WTC11 (cell line): Measurements from ENCODE around the gene RGS6. TPM values are rescaled to one million over a fixed set of nuclear protein-coding genes. Genes with fewer than 3 reads are reported as not detected.

Experiments
- ATAC-seq: fragments of 200-7000 bp; cut with Tn5 transposase; 2 replicates; pipeline ENCODE4 v1.10.0; 2021; ENCODE audit warnings: mild to moderate bottlenecking, moderate library complexity
- CTCF ChIA-PET: fragments of 300-600 bp; sonication (Branson Sonifier 250); formaldehyde crosslinking; loops from one replicate; lab custom pipeline; 2021; ENCODE audit warnings: antibody characterized with exemption; lab: Charles Lee
- POLR2A ChIA-PET: fragments of 350-600 bp; sonication (Branson Sonifier 250); formaldehyde crosslinking; loops from one replicate; lab custom pipeline; 2021; ENCODE audit warnings: antibody characterized with exemption; lab: Charles Lee
- DNase-seq: peaks from one replicate; pipeline ENCODE4 v3.0.0; 2021; ENCODE audit warnings: low spot score
- H3K27ac Mint-ChIP-seq: 2 replicates; pipeline ENCODE4 v1.8.0; 2021; ENCODE audit warnings: mixed read lengths
- H3K27me3 Mint-ChIP-seq: 2 replicates; pipeline ENCODE4 v1.8.0; 2021; ENCODE audit warnings: low read depth, mild to moderate bottlenecking, moderate library complexity, mixed read lengths
- H3K36me3 Mint-ChIP-seq: 2 replicates; pipeline ENCODE4 v1.8.0; 2021; ENCODE audit warnings: mixed read lengths
- H3K4me1 Mint-ChIP-seq: 2 replicates; pipeline ENCODE4 v1.8.0; 2022; ENCODE audit warnings: mixed read lengths
- H3K4me3 Mint-ChIP-seq: 2 replicates; pipeline ENCODE4 v1.8.0; 2021; ENCODE audit warnings: mild to moderate bottlenecking, moderate library complexity, mixed read lengths
- H3K9me3 Mint-ChIP-seq: 2 replicates; pipeline ENCODE4 v1.8.0; 2021; ENCODE audit warnings: mixed read lengths
- CBFB ChIP-seq: sonication (generic); formaldehyde crosslinking; IDR thresholded peaks from 2 replicates; pipeline ENCODE4 v1.8.1; 2022; ENCODE audit warnings: mild to moderate bottlenecking, low read depth, missing genetic modification reagents
- CREM ChIP-seq: sonication (generic); formaldehyde crosslinking; IDR thresholded peaks from 2 replicates; pipeline ENCODE4 v1.8.1; 2022; ENCODE audit warnings: mild to moderate bottlenecking, missing genetic modification reagents, moderate library complexity
- ESRRA ChIP-seq: sonication (generic); formaldehyde crosslinking; IDR thresholded peaks from 2 replicates; pipeline ENCODE4 v1.8.1; 2022; ENCODE audit warnings: mild to moderate bottlenecking, missing genetic modification reagents, borderline replicate concordance
- FOXP4 ChIP-seq: sonication (generic); formaldehyde crosslinking; IDR thresholded peaks from 2 replicates; pipeline ENCODE4 v1.8.0; 2022; ENCODE audit warnings: mild to moderate bottlenecking, missing genetic modification reagents
- GABPB1 ChIP-seq: sonication (generic); formaldehyde crosslinking; IDR thresholded peaks from 2 replicates; pipeline ENCODE4 v1.8.1; 2023; ENCODE audit warnings: mild to moderate bottlenecking, missing genetic modification reagents
- GTF2I ChIP-seq: fragments of 250-450 bp; sonication (Bioruptor Pico); conservative IDR thresholded peaks from 2 replicates; pipeline ENCODE4 v1.4.0; 2021; ENCODE audit warnings: mild to moderate bottlenecking
- MYBL2 ChIP-seq: sonication (generic); formaldehyde crosslinking; IDR thresholded peaks from 2 replicates; pipeline ENCODE4 v1.8.1; 2023; ENCODE audit warnings: mild to moderate bottlenecking, moderate library complexity, missing genetic modification reagents
- NFYB ChIP-seq: sonication (generic); formaldehyde crosslinking; conservative IDR thresholded peaks from 2 replicates; pipeline ENCODE4 v1.8.0; 2022; ENCODE audit warnings: low read depth, missing genetic modification reagents
- PRRX2 ChIP-seq: fragments of 250-450 bp; sonication (Bioruptor Pico); IDR thresholded peaks from 2 replicates; pipeline ENCODE4 v1.8.0; 2021; ENCODE audit warnings: mild to moderate bottlenecking
- SMAD4 ChIP-seq: sonication (generic); formaldehyde crosslinking; IDR thresholded peaks from 2 replicates; pipeline ENCODE4 v1.8.0; 2022; ENCODE audit warnings: mild to moderate bottlenecking, missing genetic modification reagents
- TEAD1 ChIP-seq: sonication (generic); formaldehyde crosslinking; IDR thresholded peaks from 2 replicates; pipeline ENCODE4 v1.8.0; 2022; ENCODE audit warnings: mild to moderate bottlenecking, missing genetic modification reagents
- TP53 ChIP-seq: sonication (generic); formaldehyde crosslinking; IDR thresholded peaks from 2 replicates; pipeline ENCODE4 v1.8.1; 2023; ENCODE audit warnings: mild to moderate bottlenecking, missing genetic modification reagents
- ZBTB43 ChIP-seq: sonication (generic); formaldehyde crosslinking; IDR thresholded peaks from 2 replicates; pipeline ENCODE4 v1.8.1; 2023; ENCODE audit warnings: mild to moderate bottlenecking, missing genetic modification reagents
- ZNF121 ChIP-seq: sonication (generic); formaldehyde crosslinking; IDR thresholded peaks from 2 replicates; pipeline ENCODE4 v1.8.0; 2023; ENCODE audit warnings: missing genetic modification reagents
- ZNF281 ChIP-seq: sonication (generic); formaldehyde crosslinking; IDR thresholded peaks from 2 replicates; pipeline ENCODE4 v1.8.0; 2023; ENCODE audit warnings: mild to moderate bottlenecking, missing genetic modification reagents
- ZNF423 ChIP-seq: fragments of 250-450 bp; sonication (Bioruptor Pico); IDR thresholded peaks from 2 replicates; pipeline ENCODE4 v2.1.2; 2022; ENCODE audit warnings: mild to moderate bottlenecking, moderate library complexity
- ZNF671 ChIP-seq: fragments of 250-450 bp; sonication (Bioruptor Pico); IDR thresholded peaks from 2 replicates; pipeline ENCODE4 v1.8.0; 2021; ENCODE audit warnings: mild to moderate bottlenecking
- total RNA-seq: library from RNA; stranded (reverse); gene quantifications from 3 replicates; pipeline ENCODE4 v1.2.3, GENCODE V29; 2021
- TF ChIP-seq, protein P1 (sequence below): sonication (generic); formaldehyde crosslinking; IDR thresholded peaks from 2 replicates; pipeline ENCODE4 v1.8.1; 2022; ENCODE audit warnings: missing genetic modification reagents, borderline replicate concordance
- TF ChIP-seq, protein P2 (sequence below): sonication (generic); formaldehyde crosslinking; IDR thresholded peaks from 2 replicates; pipeline ENCODE4 v1.8.1; 2022; ENCODE audit warnings: low read depth, missing genetic modification reagents, borderline replicate concordance
- TF ChIP-seq, protein P3 (sequence below): sonication (generic); formaldehyde crosslinking; IDR thresholded peaks from 2 replicates; pipeline ENCODE4 v1.8.1; 2022; ENCODE audit warnings: low read depth, mild to moderate bottlenecking, moderate library complexity, missing genetic modification reagents, borderline replicate concordance
- TF ChIP-seq, protein P4 (sequence below): sonication (generic); formaldehyde crosslinking; IDR thresholded peaks from 2 replicates; pipeline ENCODE4 v1.8.1; 2023; ENCODE audit warnings: mild to moderate bottlenecking, missing genetic modification reagents
- TF ChIP-seq, protein P5 (sequence below): sonication (generic); formaldehyde crosslinking; conservative IDR thresholded peaks from 2 replicates; pipeline ENCODE4 v1.8.1; 2022; ENCODE audit warnings: mild to moderate bottlenecking, missing genetic modification reagents
- TF ChIP-seq, protein P6 (sequence below): fragments of 250-450 bp; sonication (Bioruptor Pico); IDR thresholded peaks from 2 replicates; pipeline ENCODE4 v1.8.0; 2021; ENCODE audit warnings: mild to moderate bottlenecking

The RGS6 gene
- total RNA-seq, 1 experiment from 2014 or later, result 1.0 TPM

DNA sequence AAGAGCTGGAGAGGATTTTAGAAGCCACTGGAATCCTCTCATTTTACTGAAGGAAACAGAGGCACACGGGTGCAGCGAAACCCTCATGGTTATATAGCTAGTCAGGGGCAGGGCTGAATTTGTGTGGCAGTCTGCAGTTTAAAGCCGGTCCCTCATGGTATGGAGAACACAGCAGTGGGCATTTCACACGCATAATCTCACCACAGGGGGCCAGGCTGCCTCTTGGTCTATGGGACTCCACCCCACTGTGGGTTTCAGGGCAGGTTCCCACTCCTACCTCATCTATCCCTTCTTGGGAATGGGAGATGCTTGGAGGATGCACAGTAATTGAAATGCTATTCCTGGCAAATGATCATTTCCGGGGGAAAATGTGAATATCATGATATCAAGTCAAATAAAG lies 400.6 kb downstream of the RGS6 start:
- ATAC-seq (no peak), DNase-seq (peak; percentile 18)
- TF ChIP-seq ZNF423 (CRISPR knock-in tag), result no peak
- no peak for TF ChIP-seq TP53 (CRISPR knock-in tag)
- TF ChIP-seq ZNF671 (CRISPR knock-in tag), result no peak
- no peak for TF ChIP-seq CBFB (CRISPR knock-in tag)
- no peak for TF ChIP-seq ESRRA
- no peak for TF ChIP-seq PRRX2
- no peak for TF ChIP-seq GABPB1 (CRISPR knock-in tag)
- TF ChIP-seq, protein P1, sequence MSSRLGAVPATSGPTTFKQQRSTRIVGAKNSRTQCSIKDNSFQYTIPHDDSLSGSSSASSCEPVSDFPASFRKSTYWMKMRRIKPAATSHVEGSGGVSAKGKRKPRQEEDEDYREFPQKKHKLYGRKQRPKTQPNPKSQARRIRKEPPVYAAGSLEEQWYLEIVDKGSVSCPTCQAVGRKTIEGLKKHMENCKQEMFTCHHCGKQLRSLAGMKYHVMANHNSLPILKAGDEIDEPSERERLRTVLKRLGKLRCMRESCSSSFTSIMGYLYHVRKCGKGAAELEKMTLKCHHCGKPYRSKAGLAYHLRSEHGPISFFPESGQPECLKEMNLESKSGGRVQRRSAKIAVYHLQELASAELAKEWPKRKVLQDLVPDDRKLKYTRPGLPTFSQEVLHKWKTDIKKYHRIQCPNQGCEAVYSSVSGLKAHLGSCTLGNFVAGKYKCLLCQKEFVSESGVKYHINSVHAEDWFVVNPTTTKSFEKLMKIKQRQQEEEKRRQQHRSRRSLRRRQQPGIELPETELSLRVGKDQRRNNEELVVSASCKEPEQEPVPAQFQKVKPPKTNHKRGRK, result no peak
- TF ChIP-seq FOXP4 (CRISPR knock-in tag), result no peak
- TF ChIP-seq, protein P2, sequence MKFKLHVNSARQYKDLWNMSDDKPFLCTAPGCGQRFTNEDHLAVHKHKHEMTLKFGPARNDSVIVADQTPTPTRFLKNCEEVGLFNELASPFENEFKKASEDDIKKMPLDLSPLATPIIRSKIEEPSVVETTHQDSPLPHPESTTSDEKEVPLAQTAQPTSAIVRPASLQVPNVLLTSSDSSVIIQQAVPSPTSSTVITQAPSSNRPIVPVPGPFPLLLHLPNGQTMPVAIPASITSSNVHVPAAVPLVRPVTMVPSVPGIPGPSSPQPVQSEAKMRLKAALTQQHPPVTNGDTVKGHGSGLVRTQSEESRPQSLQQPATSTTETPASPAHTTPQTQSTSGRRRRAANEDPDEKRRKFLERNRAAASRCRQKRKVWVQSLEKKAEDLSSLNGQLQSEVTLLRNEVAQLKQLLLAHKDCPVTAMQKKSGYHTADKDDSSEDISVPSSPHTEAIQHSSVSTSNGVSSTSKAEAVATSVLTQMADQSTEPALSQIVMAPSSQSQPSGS, result no peak
- TF ChIP-seq ZNF121 (CRISPR knock-in tag), result no peak
- no peak for TF ChIP-seq MYBL2 (CRISPR knock-in tag)
- no peak for TF ChIP-seq NFYB (CRISPR knock-in tag)
- TF ChIP-seq SMAD4 (CRISPR knock-in tag), result no peak
- TF ChIP-seq GTF2I (CRISPR knock-in tag), result no peak
- no peak for TF ChIP-seq TEAD1 (CRISPR knock-in tag)
- TF ChIP-seq, protein P3, sequence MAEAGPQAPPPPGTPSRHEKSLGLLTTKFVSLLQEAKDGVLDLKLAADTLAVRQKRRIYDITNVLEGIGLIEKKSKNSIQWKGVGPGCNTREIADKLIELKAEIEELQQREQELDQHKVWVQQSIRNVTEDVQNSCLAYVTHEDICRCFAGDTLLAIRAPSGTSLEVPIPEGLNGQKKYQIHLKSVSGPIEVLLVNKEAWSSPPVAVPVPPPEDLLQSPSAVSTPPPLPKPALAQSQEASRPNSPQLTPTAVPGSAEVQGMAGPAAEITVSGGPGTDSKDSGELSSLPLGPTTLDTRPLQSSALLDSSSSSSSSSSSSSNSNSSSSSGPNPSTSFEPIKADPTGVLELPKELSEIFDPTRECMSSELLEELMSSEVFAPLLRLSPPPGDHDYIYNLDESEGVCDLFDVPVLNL (CRISPR knock-in tag), result no peak
- Mint-ChIP-seq H3K27ac (no peak overlapping the region), H3K4me3 (no peak overlapping the region), H3K36me3 (no peaks in the 10 kb centered on the region), H3K4me1 (peaks cover 43% of the 10 kb centered on the region), H3K27me3 (peaks cover 12% of the 10 kb centered on the region), H3K9me3 (peaks cover 11% of the 10 kb centered on the region)
- ChIA-PET POLR2A (no interaction called here), CTCF (no interaction called here)

DNA sequence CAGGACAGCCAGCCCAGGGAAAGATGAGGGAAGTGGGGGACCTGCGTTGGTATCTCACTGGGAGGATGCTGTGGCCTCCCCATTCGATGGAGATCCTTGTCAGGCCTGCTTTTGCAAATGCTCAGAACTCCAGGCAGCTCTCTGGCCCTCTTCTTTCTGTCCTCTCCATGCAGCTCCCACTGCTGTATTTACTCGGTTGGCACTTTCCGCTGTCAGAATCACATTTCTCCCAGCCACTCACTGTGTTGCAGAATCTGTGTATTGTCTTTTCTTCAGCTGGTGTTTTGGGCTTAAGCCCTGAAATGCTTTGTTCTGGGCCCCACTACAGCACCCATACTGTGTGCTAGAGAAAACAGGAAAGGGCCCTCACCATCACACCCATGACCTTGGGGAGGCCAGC lies 401.1 kb downstream of the RGS6 start:
- ATAC-seq, result no peak
- no peak overlapping the region for H3K4me3 Mint-ChIP-seq
- peaks cover 12% of the 10 kb centered on the region for H3K9me3 Mint-ChIP-seq
- ChIA-PET CTCF (interaction anchor here (1.0 kb wide), 1 partner anchor 18 kb away, joined by 3 read pairs; no protein-coding TSS in a partner anchor), POLR2A (no interaction called here)
- no peak overlapping the region for H3K27ac Mint-ChIP-seq
- peaks cover 4% of the 10 kb centered on the region; the same call in 1 of the 2 replicates for H3K36me3 Mint-ChIP-seq
- H3K4me1 Mint-ChIP-seq, result peaks cover 43% of the 10 kb centered on the region
- peaks cover 12% of the 10 kb centered on the region for H3K27me3 Mint-ChIP-seq
- no peak for DNase-seq
- TF ChIP-seq ZNF121 (CRISPR knock-in tag), result no peak
- TF ChIP-seq CREM (CRISPR knock-in tag), result no peak
- TF ChIP-seq, protein P4, sequence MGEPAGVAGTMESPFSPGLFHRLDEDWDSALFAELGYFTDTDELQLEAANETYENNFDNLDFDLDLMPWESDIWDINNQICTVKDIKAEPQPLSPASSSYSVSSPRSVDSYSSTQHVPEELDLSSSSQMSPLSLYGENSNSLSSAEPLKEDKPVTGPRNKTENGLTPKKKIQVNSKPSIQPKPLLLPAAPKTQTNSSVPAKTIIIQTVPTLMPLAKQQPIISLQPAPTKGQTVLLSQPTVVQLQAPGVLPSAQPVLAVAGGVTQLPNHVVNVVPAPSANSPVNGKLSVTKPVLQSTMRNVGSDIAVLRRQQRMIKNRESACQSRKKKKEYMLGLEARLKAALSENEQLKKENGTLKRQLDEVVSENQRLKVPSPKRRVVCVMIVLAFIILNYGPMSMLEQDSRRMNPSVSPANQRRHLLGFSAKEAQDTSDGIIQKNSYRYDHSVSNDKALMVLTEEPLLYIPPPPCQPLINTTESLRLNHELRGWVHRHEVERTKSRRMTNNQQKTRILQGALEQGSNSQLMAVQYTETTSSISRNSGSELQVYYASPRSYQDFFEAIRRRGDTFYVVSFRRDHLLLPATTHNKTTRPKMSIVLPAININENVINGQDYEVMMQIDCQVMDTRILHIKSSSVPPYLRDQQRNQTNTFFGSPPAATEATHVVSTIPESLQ (CRISPR knock-in tag), result no peak
- TF ChIP-seq ZNF281, result no peak
- TF ChIP-seq ZBTB43, result no peak
- TF ChIP-seq, protein P5, sequence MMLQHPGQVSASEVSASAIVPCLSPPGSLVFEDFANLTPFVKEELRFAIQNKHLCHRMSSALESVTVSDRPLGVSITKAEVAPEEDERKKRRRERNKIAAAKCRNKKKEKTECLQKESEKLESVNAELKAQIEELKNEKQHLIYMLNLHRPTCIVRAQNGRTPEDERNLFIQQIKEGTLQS (CRISPR knock-in tag), result no peak
- TF ChIP-seq NFYB (CRISPR knock-in tag), result no peak
- TF ChIP-seq, protein P6, sequence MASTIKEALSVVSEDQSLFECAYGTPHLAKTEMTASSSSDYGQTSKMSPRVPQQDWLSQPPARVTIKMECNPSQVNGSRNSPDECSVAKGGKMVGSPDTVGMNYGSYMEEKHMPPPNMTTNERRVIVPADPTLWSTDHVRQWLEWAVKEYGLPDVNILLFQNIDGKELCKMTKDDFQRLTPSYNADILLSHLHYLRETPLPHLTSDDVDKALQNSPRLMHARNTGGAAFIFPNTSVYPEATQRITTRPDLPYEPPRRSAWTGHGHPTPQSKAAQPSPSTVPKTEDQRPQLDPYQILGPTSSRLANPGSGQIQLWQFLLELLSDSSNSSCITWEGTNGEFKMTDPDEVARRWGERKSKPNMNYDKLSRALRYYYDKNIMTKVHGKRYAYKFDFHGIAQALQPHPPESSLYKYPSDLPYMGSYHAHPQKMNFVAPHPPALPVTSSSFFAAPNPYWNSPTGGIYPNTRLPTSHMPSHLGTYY (CRISPR knock-in tag), result no peak
